HEK293 (cell line): ENCODE results near the gene CSNK1G1.

Source experiments
- CTCF ChIA-PET: fragments of 350-600 bp; formaldehyde crosslinking; extraction: SDS; loops from one replicate; lab custom pipeline; 2021; ENCODE audit warnings: antibody characterized with exemption; lab: Yijun Ruan, JAX
- POLR2A ChIA-PET: fragments of 300-600 bp; formaldehyde crosslinking; extraction: SDS; loops from one replicate; lab custom pipeline; 2020; ENCODE audit warnings: antibody characterized with exemption, inconsistent platforms; lab: Yijun Ruan, JAX
- H3K27ac ChIP-seq: fragments of 200-500 bp; sonication (Bioruptor generic); 2 replicates; pipeline ENCODE4 v1.5.1; 2014; ENCODE audit warnings: low read depth, low read length, control low read depth, inconsistent platforms; ENCODE audit errors: extremely low read depth
- H3K36me3 ChIP-seq, 2 experiments: fragments of 200-500 bp in 1 of 2; sonication (Bioruptor generic) in 1 of 2; 1 replicate in 1 of 2; 2 replicates in 1 of 2; pipeline ENCODE4 v1.5.1; 2014 to 2017; ENCODE audit warnings: inconsistent platforms in 2 of 2, low read length in 2 of 2; ENCODE audit not compliant: control insufficient read depth in 2 of 2, insufficient read depth in 1 of 2
- H3K4me1 ChIP-seq: fragments of 200-500 bp; sonication (Bioruptor generic); 2 replicates; pipeline ENCODE4 v1.5.1; 2014; ENCODE audit warnings: mild to moderate bottlenecking, low read length, inconsistent platforms; ENCODE audit not compliant: control insufficient read depth, insufficient read depth
- H3K4me3 ChIP-seq: 2 replicates; pipeline ENCODE4 v1.5.1; 2011; ENCODE audit warnings: low read depth, mild to moderate bottlenecking, control low read depth, low read length, moderate library complexity
- H3K9me3 ChIP-seq: fragments of 200-500 bp; sonication (Bioruptor generic); 2 replicates; pipeline ENCODE4 v1.5.1; 2014; ENCODE audit warnings: low read depth, low read length, inconsistent platforms; ENCODE audit not compliant: control insufficient read depth, insufficient read depth
- EGR2 ChIP-seq: fragments of 450-650 bp; formaldehyde crosslinking; IDR thresholded peaks from 2 replicates; pipeline ENCODE4 v1.5.1; 2016; ENCODE audit warnings: low read depth, missing biosample characterization, missing genetic modification characterization
- KLF10 ChIP-seq: fragments of 450-650 bp; IDR thresholded peaks from 2 replicates; pipeline ENCODE4 v1.5.1; 2018; ENCODE audit warnings: missing biosample characterization, mild to moderate bottlenecking, missing genetic modification characterization
- OSR2 ChIP-seq: fragments of 450-650 bp; formaldehyde crosslinking; IDR thresholded peaks from 2 replicates; pipeline ENCODE4 v1.5.1; 2016; ENCODE audit warnings: missing biosample characterization, missing genetic modification characterization
- SALL2 ChIP-seq: fragments of 450-650 bp; formaldehyde crosslinking; IDR thresholded peaks from 2 replicates; pipeline ENCODE4 v1.5.0; 2017; ENCODE audit warnings: missing biosample characterization, mild to moderate bottlenecking, missing genetic modification characterization, borderline replicate concordance
- SETDB1 ChIP-seq: IDR thresholded peaks from one replicate; pipeline ENCODE4 v1.6.1; 2017; ENCODE audit warnings: mild to moderate bottlenecking, low read length, moderate library complexity, mixed read lengths; ENCODE audit not compliant: insufficient read length
- TSHZ1 ChIP-seq: fragments of 450-650 bp; formaldehyde crosslinking; IDR thresholded peaks from 2 replicates; pipeline ENCODE4 v1.5.1; 2016; ENCODE audit warnings: missing biosample characterization, missing genetic modification characterization, borderline replicate concordance
- YY1 ChIP-seq: fragments of 450-650 bp; formaldehyde crosslinking; IDR thresholded peaks from 2 replicates; pipeline ENCODE4 v1.5.1; 2018; ENCODE audit warnings: missing biosample characterization, missing genetic modification characterization
- ZBTB26 ChIP-seq: fragments of 450-650 bp; formaldehyde crosslinking; optimal IDR thresholded peaks from 2 replicates; pipeline ENCODE3; 2016; ENCODE audit warnings: missing biosample characterization, mild to moderate bottlenecking, missing genetic modification characterization
- ZBTB8A ChIP-seq: fragments of 450-650 bp; formaldehyde crosslinking; IDR thresholded peaks from 2 replicates; pipeline ENCODE4 v1.5.1; 2016; ENCODE audit warnings: missing biosample characterization, missing genetic modification characterization
- ZNF112 ChIP-seq: fragments of 450-650 bp; formaldehyde crosslinking; IDR thresholded peaks from 2 replicates; pipeline ENCODE4 v1.5.0; 2017; ENCODE audit warnings: missing biosample characterization, missing genetic modification characterization
- ZNF121 ChIP-seq: fragments of 450-650 bp; formaldehyde crosslinking; IDR thresholded peaks from 2 replicates; pipeline ENCODE4 v1.5.1; 2016; ENCODE audit warnings: missing biosample characterization, missing genetic modification characterization
- ZNF155 ChIP-seq: fragments of 450-650 bp; formaldehyde crosslinking; IDR thresholded peaks from 2 replicates; pipeline ENCODE4 v1.5.1; 2016; ENCODE audit warnings: missing biosample characterization, missing genetic modification characterization
- ZNF23 ChIP-seq: fragments of 450-650 bp; formaldehyde crosslinking; IDR thresholded peaks from 2 replicates; pipeline ENCODE4 v1.5.1; 2016; ENCODE audit warnings: missing biosample characterization, missing genetic modification characterization, borderline replicate concordance
- ZNF239 ChIP-seq: fragments of 450-650 bp; formaldehyde crosslinking; IDR thresholded peaks from 2 replicates; pipeline ENCODE4 v1.5.1; 2016; ENCODE audit warnings: missing biosample characterization, missing genetic modification characterization
- ZNF274 ChIP-seq, 2 experiments: fragments of 200-500 bp in 1 of 2; fragments of 450-650 bp in 1 of 2; sonication (Bioruptor generic) in 1 of 2; formaldehyde crosslinking in 1 of 2; IDR thresholded peaks; 2 replicates each; pipeline versions ENCODE4 v1.5.1 to v1.6.1; 2014 to 2016; ENCODE audit warnings: borderline replicate concordance in 1 of 2, inconsistent platforms in 1 of 2, low read length in 1 of 2, missing biosample characterization in 1 of 2, missing genetic modification characterization in 1 of 2
- ZNF324 ChIP-seq: fragments of 450-650 bp; formaldehyde crosslinking; IDR thresholded peaks from 2 replicates; pipeline ENCODE4 v1.5.1; 2016; ENCODE audit warnings: missing biosample characterization, missing genetic modification characterization
- ZNF335 ChIP-seq: fragments of 450-650 bp; formaldehyde crosslinking; conservative IDR thresholded peaks from 2 replicates; pipeline ENCODE4 v1.5.1; 2016; ENCODE audit warnings: missing biosample characterization, missing genetic modification characterization
- ZNF394 ChIP-seq: fragments of 450-650 bp; formaldehyde crosslinking; IDR thresholded peaks from 2 replicates; pipeline ENCODE4 v1.5.1; 2016; ENCODE audit warnings: missing biosample characterization, missing genetic modification characterization, mild to moderate bottlenecking, moderate library complexity, borderline replicate concordance
- ZNF404 ChIP-seq: fragments of 450-650 bp; formaldehyde crosslinking; IDR thresholded peaks from 2 replicates; pipeline ENCODE4 v1.5.1; 2017; ENCODE audit warnings: missing biosample characterization, missing genetic modification characterization
- ZNF416 ChIP-seq: fragments of 450-650 bp; formaldehyde crosslinking; IDR thresholded peaks from 2 replicates; pipeline ENCODE4 v1.5.1; 2016; ENCODE audit warnings: missing biosample characterization, missing genetic modification characterization
- ZNF433 ChIP-seq: fragments of 450-650 bp; formaldehyde crosslinking; IDR thresholded peaks from 2 replicates; pipeline ENCODE4 v1.5.1; 2016; ENCODE audit warnings: missing biosample characterization, missing genetic modification characterization, low read depth
- ZNF449 ChIP-seq: fragments of 450-650 bp; formaldehyde crosslinking; IDR thresholded peaks from 2 replicates; pipeline ENCODE4 v1.5.1; 2017; ENCODE audit warnings: missing biosample characterization, mild to moderate bottlenecking, missing genetic modification characterization, moderate library complexity
- ZNF488 ChIP-seq: fragments of 450-650 bp; formaldehyde crosslinking; IDR thresholded peaks from 2 replicates; pipeline ENCODE4 v1.5.1; 2016; ENCODE audit warnings: missing biosample characterization, missing genetic modification characterization
- ZNF530 ChIP-seq: fragments of 450-650 bp; formaldehyde crosslinking; IDR thresholded peaks from 2 replicates; pipeline ENCODE4 v1.5.1; 2016; ENCODE audit warnings: low read depth, missing biosample characterization, missing genetic modification characterization
- ZNF596 ChIP-seq: fragments of 450-650 bp; IDR thresholded peaks from 2 replicates; pipeline ENCODE4 v1.5.0; 2018; ENCODE audit warnings: missing biosample characterization, mild to moderate bottlenecking, missing genetic modification characterization, moderate library complexity
- ZNF658 ChIP-seq: fragments of 450-650 bp; formaldehyde crosslinking; IDR thresholded peaks from 2 replicates; pipeline ENCODE4; 2016; ENCODE audit warnings: missing biosample characterization, missing genetic modification characterization
- ZNF664 ChIP-seq: fragments of 450-650 bp; formaldehyde crosslinking; IDR thresholded peaks from 2 replicates; pipeline ENCODE4 v1.5.1; 2016; ENCODE audit warnings: missing biosample characterization, missing genetic modification characterization
- ZNF76 ChIP-seq: fragments of 450-650 bp; formaldehyde crosslinking; IDR thresholded peaks from 2 replicates; pipeline ENCODE4; 2016; ENCODE audit warnings: low read depth, missing biosample characterization, missing genetic modification characterization, borderline replicate concordance
- ZNF768 ChIP-seq: fragments of 450-650 bp; formaldehyde crosslinking; IDR thresholded peaks from 2 replicates; pipeline ENCODE4 v1.5.1; 2018; ENCODE audit warnings: missing biosample characterization, mild to moderate bottlenecking, missing genetic modification characterization
- ZNF830 ChIP-seq: fragments of 450-650 bp; IDR thresholded peaks from 2 replicates; pipeline ENCODE4 v1.5.0; 2018; ENCODE audit warnings: missing biosample characterization, missing genetic modification characterization, low read depth, mild to moderate bottlenecking, moderate library complexity

CSNK1G1 gene

GRCh38 chr15:64310036-64310435, 45.9 kb downstream of the CSNK1G1 start:
- Histone ChIP-seq H3K36me3 (no peaks in the 10 kb centered on the region; a peak in 1 of 3 replicates), H3K4me1 (peaks cover 2% of the 10 kb centered on the region; the same call in 1 of the 2 replicates), H3K27ac (no peak overlapping the region), H3K9me3 (no peaks in the 10 kb centered on the region), H3K4me3 (no peak overlapping the region)
- ChIA-PET CTCF (interaction anchor here (0.6 to 1.1 kb wide), 3 partner anchors 11 to 156 kb away, joined by 3 to 5 read pairs (median 3); no protein-coding TSS in a partner anchor), POLR2A (no interaction called here)
- TF ChIP-seq ZNF274 (IDR thresholded peaks at IDR 0.05; ENCODE audit: low read length) = no peak
- no peak for TF ChIP-seq ZNF274 (tag by site-specific recombination; IDR thresholded peaks at IDR 0.05; ENCODE audit: borderline replicate concordance)
- no peak for TF ChIP-seq KLF10 (tag by site-specific recombination)
- TF ChIP-seq ZNF433 (tag by site-specific recombination) = no peak
- no peak for TF ChIP-seq ZNF768 (tag by site-specific recombination)
- TF ChIP-seq ZNF23 (tag by site-specific recombination) = no peak
- no peak for TF ChIP-seq ZNF830 (tag by site-specific recombination)
- no peak for TF ChIP-seq ZNF596 (tag by site-specific recombination)
- TF ChIP-seq SALL2 = no peak
- no peak for TF ChIP-seq ZBTB8A
- TF ChIP-seq SETDB1 = no peak
- TF ChIP-seq ZNF394 (tag by site-specific recombination) = no peak
- TF ChIP-seq ZNF416 = no peak
- no peak for TF ChIP-seq ZNF664 (tag by site-specific recombination)
- no peak for TF ChIP-seq ZNF112 (tag by site-specific recombination)
- no peak for TF ChIP-seq ZNF658 (tag by site-specific recombination)
- no peak for TF ChIP-seq ZNF121 (tag by site-specific recombination)
- no peak for TF ChIP-seq ZNF449 (tag by site-specific recombination)

- H3K27ac ChIP-seq = no peak overlapping the region
- no peaks in the 10 kb centered on the region for H3K4me1 ChIP-seq
- no peaks in the 10 kb centered on the region for H3K9me3 ChIP-seq
- ChIA-PET POLR2A (no interaction called here), CTCF (no interaction called here)
- no peak overlapping the region for H3K4me3 ChIP-seq
- H3K36me3 ChIP-seq = peaks cover 0 to 3% of the 10 kb centered on the region in 2 experiments; a peak in 2 of 3 replicates
- TF ChIP-seq ZNF488 (tag by site-specific recombination) = no peak
- TF ChIP-seq EGR2 (tag by site-specific recombination) = no peak
- no peak for TF ChIP-seq ZNF274 (IDR thresholded peaks at IDR 0.05; ENCODE audit: low read length)
- TF ChIP-seq ZNF274 (tag by site-specific recombination; IDR thresholded peaks at IDR 0.05; ENCODE audit: borderline replicate concordance) = no peak
- TF ChIP-seq YY1 (tag by site-specific recombination) = no peak
- TF ChIP-seq ZNF658 (tag by site-specific recombination) = no peak
- TF ChIP-seq ZNF324 (tag by site-specific recombination) = no peak
- no peak for TF ChIP-seq ZNF404
- TF ChIP-seq ZBTB26 (tag by site-specific recombination) = no peak
- no peak for TF ChIP-seq OSR2
- TF ChIP-seq TSHZ1 (tag by site-specific recombination) = no peak
- no peak for TF ChIP-seq ZNF335
- no peak for TF ChIP-seq ZNF530
- TF ChIP-seq ZNF76 (tag by site-specific recombination) = no peak
- no peak for TF ChIP-seq ZNF155 (tag by site-specific recombination)
- TF ChIP-seq ZNF239 (tag by site-specific recombination) = no peak
- TF ChIP-seq KLF10 (tag by site-specific recombination) = no peak
These were observed 50.7 kb downstream of the CSNK1G1 start for GRCh38 chr15:64305261-64305660.
